Cortex of kidney (tissue), 1 donor: ENCODE data around the gene LOXL4.

ENCODE experiments used
- DNase-seq: peaks from one replicate; lab custom pipeline; 2025; lab: John Stamatoyannopoulos, UW

The LOXL4 gene

GRCh38 chr10:98295401-98295811, 27.4 kb upstream of the LOXL4 start:
- no peak for DNase-seq

GRCh38 chr10:98294270-98294627, 26.3 kb upstream of the LOXL4 start:
- DNase-seq: no peak

GRCh38 chr10:98293550-98294269, 25.7 kb upstream of the LOXL4 start:
- DNase-seq: no peak

GRCh38 chr10:98292971-98293370, 25.0 kb upstream of the LOXL4 start:
- DNase-seq: no peak

GRCh38 chr10:98289802-98290209, 21.8 kb upstream of the LOXL4 start:
- no peak for DNase-seq

GRCh38 chr10:98287321-98287720, 19.3 kb upstream of the LOXL4 start:
- no peak for DNase-seq

- no peak for DNase-seq
Observed at GRCh38 chr10:98286419-98286818, 18.4 kb upstream of the LOXL4 start.

- DNase-seq: no peak
Observed at GRCh38 chr10:98285416-98285815, 17.4 kb upstream of the LOXL4 start.

- no peak for DNase-seq
Observed at GRCh38 chr10:98276311-98276710, 8.3 kb upstream of the LOXL4 start.

GRCh38 chr10:98274562-98274961, 6.6 kb upstream of the LOXL4 start:
- no peak for DNase-seq

- no peak for DNase-seq
Observed at GRCh38 chr10:98273057-98273850, 5.3 kb upstream of the LOXL4 start.

- no peak for DNase-seq
Observed at GRCh38 chr10:98272656-98273055, 4.7 kb upstream of the LOXL4 start.

GRCh38 chr10:98272245-98272644, 4.3 kb upstream of the LOXL4 start:
- no peak for DNase-seq

GRCh38 chr10:98270786-98271185, 2.8 kb upstream of the LOXL4 start:
- no peak for DNase-seq

- no peak for DNase-seq
Observed at GRCh38 chr10:98270073-98270740, 2.2 kb upstream of the LOXL4 start.

- DNase-seq: no peak
Observed at GRCh38 chr10:98269435-98269912, 1.5 kb upstream of the LOXL4 start.

- no peak for DNase-seq
Observed at GRCh38 chr10:98268694-98269431, 869 bp upstream of the LOXL4 start.

- DNase-seq: no peak
Observed at GRCh38 chr10:98267069-98267893, 713 bp downstream of the LOXL4 start.

- DNase-seq: no peak
Observed at GRCh38 chr10:98266647-98267046, 1.3 kb downstream of the LOXL4 start.

GRCh38 chr10:98265403-98266378, 2.3 kb downstream of the LOXL4 start:
- no peak for DNase-seq
